ENCODE measurements around the gene MKNK2.

GRCh38 chr19:2041433-2041682, 9.7 kb downstream of the MKNK2 start:
- TF ChIP-seq CTCF (IDR thresholded peaks at IDR 0.05): no peak
- no peak for TF ChIP-seq POLR2A (IDR thresholded peaks at IDR 0.05)
